GM23248 (cell line): ENCODE results near the gene ATXN3. TPM values are rescaled to one million over a fixed set of nuclear protein-coding genes. Genes with fewer than 3 reads are reported as not detected.

ENCODE experiments used
- DNase-seq: peaks from one replicate; pipeline ENCODE4 v3.0.0-alpha.2; 2015
- H2AFZ ChIP-seq: fragments of 200-600 bp; sonication (generic); 2 replicates; pipeline ENCODE4 v1.6.1; 2016; ENCODE audit warnings: antibody characterized with exemption
- H3F3A ChIP-seq: fragments of 200-600 bp; sonication (generic); 2 replicates; pipeline ENCODE4 v1.6.1; 2016; ENCODE audit warnings: mild to moderate bottlenecking, antibody characterized with exemption, mixed run types; ENCODE audit not compliant: insufficient read depth
- H3K27ac ChIP-seq: fragments of 200-600 bp; sonication (generic); 2 replicates; pipeline ENCODE4 v1.5.1; 2016; ENCODE audit warnings: mild to moderate bottlenecking
- H3K27me3 ChIP-seq: fragments of 200-600 bp; sonication (generic); replicated peaks from 2 replicates; pipeline ENCODE4 v1.6.1; 2016; ENCODE audit warnings: mild to moderate bottlenecking; ENCODE audit not compliant: insufficient read depth
- H3K36me3 ChIP-seq: fragments of 200-600 bp; sonication (generic); 2 replicates; pipeline ENCODE4 v1.6.1; 2016; ENCODE audit warnings: low read depth, mild to moderate bottlenecking
- H3K4me1 ChIP-seq: fragments of 200-600 bp; sonication (generic); 2 replicates; pipeline ENCODE4 v1.6.1; 2016; ENCODE audit warnings: mild to moderate bottlenecking; ENCODE audit not compliant: insufficient read depth
- H3K4me2 ChIP-seq: fragments of 200-600 bp; sonication (generic); one replicate; pipeline ENCODE4 v1.6.1; 2016; ENCODE audit warnings: mild to moderate bottlenecking; ENCODE audit not compliant: unreplicated experiment
- H3K4me3 ChIP-seq: fragments of 200-600 bp; sonication (generic); 2 replicates; pipeline ENCODE4 v1.5.1; 2016; ENCODE audit warnings: mild to moderate bottlenecking
- H3K79me2 ChIP-seq: fragments of 200-600 bp; sonication (generic); 2 replicates; pipeline ENCODE4 v1.6.1; 2016; ENCODE audit warnings: mild to moderate bottlenecking; ENCODE audit not compliant: insufficient read depth
- H3K9ac ChIP-seq: fragments of 200-600 bp; sonication (generic); 2 replicates; pipeline ENCODE4 v1.6.1; 2016; ENCODE audit warnings: mild to moderate bottlenecking
- H3K9me2 ChIP-seq: fragments of 200-600 bp; sonication (generic); 2 replicates; pipeline ENCODE4 v1.6.1; 2016; ENCODE audit warnings: mixed run types, mild to moderate bottlenecking, moderate library complexity; ENCODE audit not compliant: insufficient read depth
- H3K9me3 ChIP-seq: fragments of 200-600 bp; sonication (generic); one replicate; pipeline ENCODE4 v1.6.1; 2017; ENCODE audit warnings: low read depth
- H4K20me1 ChIP-seq: fragments of 200-600 bp; sonication (generic); 2 replicates; pipeline ENCODE4 v1.6.0; 2016; ENCODE audit not compliant: insufficient read depth
- EZH2 ChIP-seq: fragments of 200-600 bp; sonication (generic); IDR thresholded peaks from 2 replicates; pipeline ENCODE4 v1.6.1; 2018; ENCODE audit warnings: antibody characterized with exemption, mild to moderate bottlenecking; ENCODE audit not compliant: insufficient read depth, poor library complexity, severe bottlenecking
- EZH2phosphoT487 ChIP-seq: fragments of 200-600 bp; sonication (generic); IDR thresholded peaks from 2 replicates; pipeline ENCODE4 v1.6.1; 2018; ENCODE audit warnings: antibody characterized with exemption, moderate library complexity, mild to moderate bottlenecking, low read depth; ENCODE audit not compliant: insufficient read depth
- WGBS, 2 experiments: methylation state at CpG; one replicate each; pipeline ENCODE4 v1.1.6; 2015 to 2017; ENCODE audit warnings: low lambda C conversion rate in 2 of 2, low coverage in 1 of 2; ENCODE audit errors: missing lambda C conversion rate in 2 of 2; 5-methylcytosine and 5-hydroxymethylcytosine counted together
- in situ Hi-C: fragments of 300-500 bp; cut with MboI; formaldehyde crosslinking; loops from 2 replicates; pipeline ENCODE4 v1.15.0; 2020
- polyA plus RNA-seq: library from polyadenylated mRNA; unstranded; fragments of >200 nt; fragmentation: Nextera tagmentation; extraction: Ambion mirVana; gene quantifications from 2 replicates; pipeline ENCODE4 v1.2.1, GENCODE V29; 2016
- total RNA-seq: library from RNA; depleted of rRNA; stranded (reverse); fragments of >200 nt; shearing (Covaris generic); gene quantifications from 2 replicates; pipeline ENCODE4 v1.2.3, GENCODE V29; 2014

Gene ATXN3
- total and polyA plus RNA-seq, 2 experiments from 2014 or later: 25.9 to 35.7 TPM

GRCh38 chr14:92037989-92038388, 68.4 kb downstream of the ATXN3 start:
- Histone ChIP-seq H3K27me3 (no peaks in the 10 kb centered on the region), H3K9ac (peak overlapping the region; percentile 100), H3K36me3 (no peaks in the 10 kb centered on the region), H3K27ac (no peak overlapping the region), H3K4me2 (peak overlapping the region; percentile 96), H4K20me1 (no peaks in the 10 kb centered on the region), H3F3A (peaks cover 20% of the 10 kb centered on the region), H2AFZ (no peak overlapping the region), H3K9me2 (no peaks in the 10 kb centered on the region), H3K4me1 (peaks cover 29% of the 10 kb centered on the region), H3K9me3 (no peaks in the 10 kb centered on the region), H3K4me3 (peak overlapping the region; percentile 93), H3K79me2 (peaks cover 82% of the 10 kb centered on the region)
- peak; percentile 25 for DNase-seq
- in situ Hi-C loops: no loop called here
- no peak for TF ChIP-seq EZH2phosphoT487
- no peak for TF ChIP-seq EZH2
- 19 to 30% methylated on average over 3 of the region's 3 CpGs for WGBS, 2 experiments

- Histone ChIP-seq H3K27ac (no peak overlapping the region), H3K79me2 (peaks cover 86% of the 10 kb centered on the region), H3K4me1 (peaks cover 23% of the 10 kb centered on the region), H2AFZ (no peak overlapping the region), H3K27me3 (no peaks in the 10 kb centered on the region), H3K9ac (no peak overlapping the region), H4K20me1 (no peaks in the 10 kb centered on the region), H3F3A (peaks cover 19% of the 10 kb centered on the region), H3K9me2 (no peaks in the 10 kb centered on the region), H3K4me2 (no peak overlapping the region), H3K4me3 (no peak overlapping the region), H3K9me3 (no peaks in the 10 kb centered on the region), H3K36me3 (0 out of 2 replicates have a peak, but pooled peaks cover 13% of the 10 kb centered on the region)
- no peak for DNase-seq
- WGBS, 2 experiments: 13 to 16% methylated on average over 1 of the region's 1 CpG
- in situ Hi-C loops: no loop called here
- TF ChIP-seq EZH2: no peak
- no peak for TF ChIP-seq EZH2phosphoT487
Measured at GRCh38 chr14:92035890-92036289, 70.5 kb downstream of the ATXN3 start.

DNA sequence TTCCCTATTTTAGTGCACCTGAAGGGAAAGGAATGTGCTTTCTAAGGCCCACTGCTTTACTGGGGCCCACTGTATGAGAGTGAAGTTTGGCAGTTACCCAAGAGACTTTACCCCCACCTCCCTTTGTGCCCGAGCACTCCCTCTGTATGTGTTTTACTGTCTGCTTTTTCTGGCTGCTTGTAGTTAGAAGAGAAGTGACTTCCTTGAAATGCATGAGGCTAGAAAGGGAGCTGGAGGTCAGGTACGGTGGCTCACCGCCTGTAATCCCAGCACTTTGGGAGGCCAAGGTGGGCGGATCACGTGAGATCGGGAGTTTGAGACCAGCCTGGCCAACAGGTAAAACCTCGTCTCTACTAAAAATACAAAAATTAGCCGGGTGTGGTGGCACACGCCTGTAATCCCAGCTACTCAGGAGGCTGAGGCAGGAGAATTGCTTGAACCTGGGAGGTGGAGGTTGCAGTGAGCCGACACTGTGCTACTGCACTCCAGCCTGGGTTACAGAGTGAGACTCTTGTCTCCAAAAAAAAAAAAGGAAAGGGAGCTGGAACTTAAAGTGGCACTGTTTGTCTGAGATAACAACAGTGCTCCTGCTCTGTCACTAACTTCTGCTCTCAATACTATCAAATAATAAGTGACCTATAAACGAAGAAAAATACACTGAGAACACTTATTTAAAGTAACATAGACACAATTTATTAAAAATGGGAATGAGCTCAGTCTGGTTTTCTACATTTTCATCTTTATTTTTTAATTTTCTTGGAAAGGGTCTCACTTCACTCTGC, 72.3 kb downstream of the ATXN3 start:
- WGBS, 2 experiments: 93 to 97% methylated on average over 11 of the region's 11 CpGs
- peaks cover 5% of the 10 kb centered on the region for H3F3A ChIP-seq
- H3K27ac ChIP-seq: no peak overlapping the region
- H3K4me3 ChIP-seq: no peak overlapping the region
- peaks cover 21% of the 10 kb centered on the region for H3K4me1 ChIP-seq
- DNase-seq: no peak
- in situ Hi-C loops: no loop called here
- peaks cover 94% of the 10 kb centered on the region for H3K79me2 ChIP-seq
- H2AFZ ChIP-seq: no peak overlapping the region
- H4K20me1 ChIP-seq: no peaks in the 10 kb centered on the region
- TF ChIP-seq EZH2phosphoT487 (no peak), EZH2 (no peak)
- H3K27me3 ChIP-seq: no peaks in the 10 kb centered on the region
- H3K9me3 ChIP-seq: no peaks in the 10 kb centered on the region
- H3K36me3 ChIP-seq: peaks cover 22% of the 10 kb centered on the region
- no peak overlapping the region for H3K9ac ChIP-seq
- no peaks in the 10 kb centered on the region for H3K9me2 ChIP-seq
- H3K4me2 ChIP-seq: no peak overlapping the region

DNA sequence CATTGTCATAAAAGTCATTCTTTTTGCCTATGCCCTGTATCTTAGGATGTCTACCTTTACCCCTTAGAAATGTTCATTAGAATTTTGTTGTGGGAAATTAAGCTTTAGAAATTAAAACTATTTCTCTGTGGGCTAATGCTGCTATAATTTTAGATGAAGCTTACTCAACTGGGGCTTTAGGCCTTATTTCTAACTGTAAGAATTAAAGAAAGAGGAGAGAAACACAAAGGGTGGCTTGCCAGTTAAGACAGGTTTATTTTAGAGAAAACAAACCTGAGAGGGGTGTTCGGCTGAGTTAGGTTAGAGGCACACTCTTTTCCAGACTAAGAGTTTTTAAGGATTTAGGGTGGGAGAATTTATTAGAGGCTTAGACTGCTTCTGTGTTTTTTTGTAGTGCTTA, 72.9 kb downstream of the ATXN3 start:
- Histone ChIP-seq H3K9me3 (no peaks in the 10 kb centered on the region), H3K79me2 (peaks cover 94% of the 10 kb centered on the region), H3K4me1 (peaks cover 21% of the 10 kb centered on the region), H3K4me2 (no peak overlapping the region), H4K20me1 (no peaks in the 10 kb centered on the region), H2AFZ (no peak overlapping the region), H3K4me3 (no peak overlapping the region), H3K27me3 (no peaks in the 10 kb centered on the region), H3K36me3 (peaks cover 28% of the 10 kb centered on the region), H3K9ac (no peak overlapping the region), H3K27ac (no peak overlapping the region), H3F3A (no peaks in the 10 kb centered on the region), H3K9me2 (no peaks in the 10 kb centered on the region)
- DNase-seq: no peak
- TF ChIP-seq EZH2phosphoT487: no peak
- no peak for TF ChIP-seq EZH2
- 62 to 70% methylated on average over 1 of the region's 1 CpG for WGBS, 2 experiments
- in situ Hi-C loops: no loop called here
